A549 (cell line): ENCODE measurements around the gene KRT8. TPM values are rescaled to one million over a fixed set of nuclear protein-coding genes. Genes with fewer than 3 reads are reported as not detected.

Experiments used
- CBX2 ChIP-seq: fragments of 200-600 bp; sonication (generic); IDR thresholded peaks from 2 replicates; pipeline ENCODE4 v1.6.1; 2016; ENCODE audit warnings: low read depth, mild to moderate bottlenecking, borderline replicate concordance
- CBX8 ChIP-seq: fragments of 200-600 bp; sonication (generic); IDR thresholded peaks from 2 replicates; pipeline ENCODE4 v1.6.1; 2016
- CEBPB ChIP-seq, 2 experiments: fragments of >200 bp in 1 of 2; sonication (Bioruptor Twin) in 1 of 2; formaldehyde crosslinking in 1 of 2; IDR thresholded peaks; 2 replicates each; pipeline ENCODE4 v1.6.1; 2012 to 2016
- CHD2 ChIP-seq: fragments of 150-350 bp; IDR thresholded peaks from 2 replicates; pipeline ENCODE4 v1.6.1; 2014; ENCODE audit warnings: low read length; ENCODE audit not compliant: partially characterized antibody
- CHD4 ChIP-seq: fragments of 200-600 bp; sonication (generic); IDR thresholded peaks from 2 replicates; pipeline ENCODE4 v1.6.1; 2016; ENCODE audit warnings: antibody characterized with exemption, mild to moderate bottlenecking, borderline replicate concordance
- E2F6 ChIP-seq: IDR thresholded peaks from 2 replicates; pipeline ENCODE4 v1.6.1; 2012; ENCODE audit warnings: low read depth, borderline replicate concordance
- EHF ChIP-seq: fragments of 250-450 bp; sonication (Bioruptor Pico); IDR thresholded peaks from 2 replicates; pipeline ENCODE4 v1.5.0; 2020; ENCODE audit warnings: mild to moderate bottlenecking
- EHMT2 ChIP-seq: fragments of 200-600 bp; sonication (generic); IDR thresholded peaks from 2 replicates; pipeline ENCODE4 v1.6.1; 2016; ENCODE audit warnings: antibody characterized with exemption, low read depth, mild to moderate bottlenecking, moderate library complexity
- FOSB ChIP-seq: fragments of 250-450 bp; sonication (Bioruptor Pico); IDR thresholded peaks from 2 replicates; pipeline ENCODE4 v1.5.0; 2020; ENCODE audit warnings: mild to moderate bottlenecking, moderate library complexity
- FOSL2 ChIP-seq, 2 experiments: fragments of 450-650 bp in 1 of 2; fragments of >200 bp in 1 of 2; sonication (Bioruptor Twin) in 1 of 2; formaldehyde crosslinking; IDR thresholded peaks; 2 replicates each; pipeline versions ENCODE4 v1.5.0 to v1.6.1; 2016 to 2020; ENCODE audit warnings: mild to moderate bottlenecking in 1 of 2, moderate library complexity in 1 of 2
- FOXS1 ChIP-seq: fragments of 250-450 bp; sonication (Bioruptor Pico); IDR thresholded peaks from 2 replicates; pipeline ENCODE4 v1.5.0; 2020; ENCODE audit warnings: mild to moderate bottlenecking, moderate library complexity
- GATA3 ChIP-seq: IDR thresholded peaks from 2 replicates; pipeline ENCODE4 v1.6.1; 2012; ENCODE audit warnings: borderline replicate concordance
- HDAC2 ChIP-seq: fragments of 200-600 bp; sonication (generic); IDR thresholded peaks from 2 replicates; pipeline ENCODE4 v1.6.1; 2016
- HES2 ChIP-seq: fragments of >200 bp; sonication (Bioruptor Twin); formaldehyde crosslinking; IDR thresholded peaks from 2 replicates; pipeline ENCODE4 v1.6.1; 2016
- HEYL ChIP-seq: fragments of 250-450 bp; sonication (Bioruptor Pico); IDR thresholded peaks from 2 replicates; pipeline ENCODE4 v1.8.0; 2021; ENCODE audit warnings: mild to moderate bottlenecking, moderate library complexity
- HOXA7 ChIP-seq: fragments of 250-450 bp; sonication (Bioruptor Pico); IDR thresholded peaks from 2 replicates; pipeline ENCODE4 v1.5.0; 2020; ENCODE audit warnings: mild to moderate bottlenecking, moderate library complexity
- HOXB5 ChIP-seq: fragments of 250-450 bp; sonication (Bioruptor Pico); IDR thresholded peaks from 2 replicates; pipeline ENCODE4 v1.5.0; 2020; ENCODE audit warnings: mild to moderate bottlenecking, moderate library complexity
- JUNB ChIP-seq: fragments of >200 bp; sonication (Bioruptor Twin); formaldehyde crosslinking; IDR thresholded peaks from 2 replicates; pipeline ENCODE4 v1.6.1; 2016
- KDM5A ChIP-seq: fragments of 200-600 bp; sonication (generic); IDR thresholded peaks from 2 replicates; pipeline ENCODE4 v1.6.1; 2016; ENCODE audit warnings: antibody characterized with exemption, mild to moderate bottlenecking
- MAFK ChIP-seq: fragments of 450-650 bp; IDR thresholded peaks from 2 replicates; pipeline ENCODE4 v1.6.1; 2014; ENCODE audit not compliant: partially characterized antibody
- MAZ ChIP-seq: fragments of 150-350 bp; IDR thresholded peaks from 2 replicates; pipeline ENCODE4 v1.6.1; 2014; ENCODE audit warnings: antibody characterized with exemption, low read depth, low read length, borderline replicate concordance
- NPAS2 ChIP-seq: fragments of 250-450 bp; sonication (Bioruptor Pico); IDR thresholded peaks from 2 replicates; pipeline ENCODE4 v1.8.0; 2022; ENCODE audit warnings: mild to moderate bottlenecking, moderate library complexity, borderline replicate concordance
- NR3C1 ChIP-seq: fragments of >200 bp; sonication (Bioruptor Twin); formaldehyde crosslinking; IDR thresholded peaks from 3 replicates; pipeline ENCODE4 v1.6.1; 2017
- PHF8 ChIP-seq: fragments of 200-600 bp; sonication (generic); IDR thresholded peaks from 2 replicates; pipeline ENCODE4 v1.6.1; 2016; ENCODE audit warnings: low read depth, mild to moderate bottlenecking, antibody characterized with exemption, moderate library complexity, borderline replicate concordance
- POLR2AphosphoS2 ChIP-seq: conservative IDR thresholded peaks from 2 replicates; pipeline ENCODE4 v1.6.1; 2012; ENCODE audit warnings: low read length, improper control_type of control experiment, inconsistent platforms
- RAD21 ChIP-seq, 2 experiments: fragments of >200 bp in 1 of 2; sonication (Bioruptor Twin) in 1 of 2; formaldehyde crosslinking in 1 of 2; IDR thresholded peaks in 1 of 2; conservative IDR thresholded peaks in 1 of 2; 2 replicates in 1 of 2; 3 replicates in 1 of 2; pipeline ENCODE4 v1.6.1; 2012 to 2018; ENCODE audit warnings: inconsistent platforms in 1 of 2
- RCOR1 ChIP-seq: fragments of 150-350 bp; IDR thresholded peaks from 2 replicates; pipeline ENCODE4 v1.6.1; 2014; ENCODE audit warnings: antibody characterized with exemption, low read length, low read depth
- RFX5 ChIP-seq: fragments of 450-650 bp; IDR thresholded peaks from 2 replicates; pipeline ENCODE4 v1.7.1; 2014; ENCODE audit warnings: antibody characterized with exemption, mild to moderate bottlenecking, moderate library complexity
- SMC3 ChIP-seq: fragments of >200 bp; sonication (Bioruptor Twin); formaldehyde crosslinking; IDR thresholded peaks from 3 replicates; pipeline ENCODE4 v1.6.1; 2018; ENCODE audit warnings: inconsistent platforms
- TP53 ChIP-seq: fragments of 250-450 bp; sonication (Bioruptor Pico); IDR thresholded peaks from 2 replicates; pipeline ENCODE4 v1.5.0; 2021; ENCODE audit warnings: mild to moderate bottlenecking, moderate library complexity
- ZC3H11A ChIP-seq: fragments of 450-650 bp; IDR thresholded peaks from 2 replicates; pipeline ENCODE4 v1.6.1; 2014; ENCODE audit warnings: antibody characterized with exemption, mild to moderate bottlenecking
- ZSCAN20 ChIP-seq: fragments of 250-450 bp; sonication (Bioruptor Pico); IDR thresholded peaks from 2 replicates; pipeline ENCODE4 v1.8.0; 2022; ENCODE audit warnings: mild to moderate bottlenecking, moderate library complexity
- polyA plus RNA-seq, 4 experiments: library from polyadenylated mRNA; depleted of rRNA in 3 of 4; stranded (reverse); fragments of >200 nt; fragmentation: RNase III in 1 of 4; extraction: RNeasy Plus Mini Kit Qiagen cat#74134 plus additional on column Dnase treatment in 1 of 4; gene quantifications; 2 replicates in 3 of 4; 3 replicates in 1 of 4; pipeline ENCODE4 v1.2.3, GENCODE V29; 2011 to 2017
- TF ChIP-seq, protein P1 (sequence below): fragments of 200-600 bp; sonication (generic); IDR thresholded peaks from 2 replicates; pipeline ENCODE4 v1.6.1; 2016; ENCODE audit warnings: antibody characterized with exemption, mild to moderate bottlenecking, moderate library complexity
- TF ChIP-seq, protein P2 (sequence below): IDR thresholded peaks from 2 replicates; pipeline ENCODE4 v1.6.1; 2012
- TF ChIP-seq, protein P3 (sequence below): fragments of 150-350 bp; IDR thresholded peaks from 2 replicates; pipeline ENCODE4 v1.6.1; 2014; ENCODE audit warnings: low read depth, mild to moderate bottlenecking, low read length
- TF ChIP-seq, protein P4 (sequence below): fragments of >200 bp; sonication (Bioruptor Twin); formaldehyde crosslinking; IDR thresholded peaks from 3 replicates; pipeline ENCODE4 v1.6.1; 2016

KRT8 gene
- polyA plus RNA-seq, 2 of the 4 experiments (the other 2 are of a cell fraction): 2,250 to 3,633 TPM

DNA sequence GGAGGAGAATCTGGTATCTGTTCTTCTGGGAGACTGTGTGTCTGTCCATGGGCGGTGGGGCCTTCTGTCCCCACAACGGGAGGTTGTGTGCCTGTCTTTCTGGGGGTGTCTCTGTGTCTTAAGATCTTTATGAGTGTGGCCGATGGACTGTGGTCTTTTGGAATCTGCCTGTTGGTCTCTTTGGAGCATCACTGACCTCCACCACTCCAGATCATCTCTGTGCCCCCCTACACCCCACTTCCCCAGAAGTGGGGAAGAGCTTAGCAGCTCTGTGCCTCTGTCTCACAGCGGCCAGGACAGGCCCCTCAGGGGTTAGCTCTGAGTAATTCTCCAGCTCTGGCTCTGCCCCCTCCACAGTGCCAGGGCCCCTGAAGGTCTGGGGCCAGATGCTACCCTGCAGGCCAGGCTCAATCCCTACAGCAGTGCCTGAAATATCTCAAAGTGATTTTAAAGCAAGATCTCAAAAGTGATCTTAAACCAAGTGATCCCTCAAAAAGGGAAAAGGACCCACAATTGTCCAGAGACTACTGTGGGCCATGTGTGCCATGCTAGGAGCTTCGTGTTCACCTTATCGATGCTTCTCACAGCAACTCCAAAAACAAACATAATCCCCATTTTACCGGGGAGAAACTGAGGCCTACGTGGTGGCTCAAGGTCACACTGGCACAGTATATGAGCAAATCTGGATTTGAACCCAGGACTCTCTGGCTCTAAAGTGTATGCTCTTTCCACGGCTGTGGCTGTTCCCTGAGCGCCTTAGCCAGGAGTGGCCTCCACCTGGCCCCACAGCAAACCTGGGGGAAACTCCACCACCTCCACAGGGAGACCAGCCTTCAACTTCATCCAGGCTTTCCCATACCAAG is 30.1 kb downstream of the KRT8 start (continued):
- TF ChIP-seq, protein P1, sequence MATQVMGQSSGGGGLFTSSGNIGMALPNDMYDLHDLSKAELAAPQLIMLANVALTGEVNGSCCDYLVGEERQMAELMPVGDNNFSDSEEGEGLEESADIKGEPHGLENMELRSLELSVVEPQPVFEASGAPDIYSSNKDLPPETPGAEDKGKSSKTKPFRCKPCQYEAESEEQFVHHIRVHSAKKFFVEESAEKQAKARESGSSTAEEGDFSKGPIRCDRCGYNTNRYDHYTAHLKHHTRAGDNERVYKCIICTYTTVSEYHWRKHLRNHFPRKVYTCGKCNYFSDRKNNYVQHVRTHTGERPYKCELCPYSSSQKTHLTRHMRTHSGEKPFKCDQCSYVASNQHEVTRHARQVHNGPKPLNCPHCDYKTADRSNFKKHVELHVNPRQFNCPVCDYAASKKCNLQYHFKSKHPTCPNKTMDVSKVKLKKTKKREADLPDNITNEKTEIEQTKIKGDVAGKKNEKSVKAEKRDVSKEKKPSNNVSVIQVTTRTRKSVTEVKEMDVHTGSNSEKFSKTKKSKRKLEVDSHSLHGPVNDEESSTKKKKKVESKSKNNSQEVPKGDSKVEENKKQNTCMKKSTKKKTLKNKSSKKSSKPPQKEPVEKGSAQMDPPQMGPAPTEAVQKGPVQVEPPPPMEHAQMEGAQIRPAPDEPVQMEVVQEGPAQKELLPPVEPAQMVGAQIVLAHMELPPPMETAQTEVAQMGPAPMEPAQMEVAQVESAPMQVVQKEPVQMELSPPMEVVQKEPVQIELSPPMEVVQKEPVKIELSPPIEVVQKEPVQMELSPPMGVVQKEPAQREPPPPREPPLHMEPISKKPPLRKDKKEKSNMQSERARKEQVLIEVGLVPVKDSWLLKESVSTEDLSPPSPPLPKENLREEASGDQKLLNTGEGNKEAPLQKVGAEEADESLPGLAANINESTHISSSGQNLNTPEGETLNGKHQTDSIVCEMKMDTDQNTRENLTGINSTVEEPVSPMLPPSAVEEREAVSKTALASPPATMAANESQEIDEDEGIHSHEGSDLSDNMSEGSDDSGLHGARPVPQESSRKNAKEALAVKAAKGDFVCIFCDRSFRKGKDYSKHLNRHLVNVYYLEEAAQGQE: no peak
- no peak for TF ChIP-seq CBX2
- no peak for TF ChIP-seq CBX8
- TF ChIP-seq CHD2: no peak
- no peak for TF ChIP-seq SMC3
- TF ChIP-seq FOSB (CRISPR knock-in tag): peak; percentile 56
- TF ChIP-seq HOXA7 (CRISPR knock-in tag): peak; percentile 73; the same call in 1 of the 2 replicates
- TF ChIP-seq HDAC2: no peak
- TF ChIP-seq, protein P2, sequence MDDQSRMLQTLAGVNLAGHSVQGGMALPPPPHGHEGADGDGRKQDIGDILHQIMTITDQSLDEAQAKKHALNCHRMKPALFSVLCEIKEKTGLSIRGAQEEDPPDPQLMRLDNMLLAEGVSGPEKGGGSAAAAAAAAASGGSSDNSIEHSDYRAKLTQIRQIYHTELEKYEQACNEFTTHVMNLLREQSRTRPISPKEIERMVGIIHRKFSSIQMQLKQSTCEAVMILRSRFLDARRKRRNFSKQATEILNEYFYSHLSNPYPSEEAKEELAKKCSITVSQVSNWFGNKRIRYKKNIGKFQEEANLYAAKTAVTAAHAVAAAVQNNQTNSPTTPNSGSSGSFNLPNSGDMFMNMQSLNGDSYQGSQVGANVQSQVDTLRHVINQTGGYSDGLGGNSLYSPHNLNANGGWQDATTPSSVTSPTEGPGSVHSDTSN: no peak
- no peak for TF ChIP-seq RAD21 (conservative IDR thresholded peaks at IDR 0.05 in 1 of 2, IDR thresholded peaks at IDR 0.05 in 1 of 2)
- no peak for TF ChIP-seq RCOR1
- no peak for TF ChIP-seq ZC3H11A
- peak; percentile 87 for TF ChIP-seq HEYL (CRISPR knock-in tag)
- TF ChIP-seq, protein P3, sequence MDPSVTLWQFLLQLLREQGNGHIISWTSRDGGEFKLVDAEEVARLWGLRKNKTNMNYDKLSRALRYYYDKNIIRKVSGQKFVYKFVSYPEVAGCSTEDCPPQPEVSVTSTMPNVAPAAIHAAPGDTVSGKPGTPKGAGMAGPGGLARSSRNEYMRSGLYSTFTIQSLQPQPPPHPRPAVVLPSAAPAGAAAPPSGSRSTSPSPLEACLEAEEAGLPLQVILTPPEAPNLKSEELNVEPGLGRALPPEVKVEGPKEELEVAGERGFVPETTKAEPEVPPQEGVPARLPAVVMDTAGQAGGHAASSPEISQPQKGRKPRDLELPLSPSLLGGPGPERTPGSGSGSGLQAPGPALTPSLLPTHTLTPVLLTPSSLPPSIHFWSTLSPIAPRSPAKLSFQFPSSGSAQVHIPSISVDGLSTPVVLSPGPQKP: no peak
- TF ChIP-seq MAZ: no peak
- TF ChIP-seq CEBPB (IDR thresholded peaks at IDR 0.05): no peak
- TF ChIP-seq FOXS1 (CRISPR knock-in tag): peak; percentile 43
- no peak for TF ChIP-seq RFX5
- TF ChIP-seq NR3C1: no peak
- TF ChIP-seq, protein P4, sequence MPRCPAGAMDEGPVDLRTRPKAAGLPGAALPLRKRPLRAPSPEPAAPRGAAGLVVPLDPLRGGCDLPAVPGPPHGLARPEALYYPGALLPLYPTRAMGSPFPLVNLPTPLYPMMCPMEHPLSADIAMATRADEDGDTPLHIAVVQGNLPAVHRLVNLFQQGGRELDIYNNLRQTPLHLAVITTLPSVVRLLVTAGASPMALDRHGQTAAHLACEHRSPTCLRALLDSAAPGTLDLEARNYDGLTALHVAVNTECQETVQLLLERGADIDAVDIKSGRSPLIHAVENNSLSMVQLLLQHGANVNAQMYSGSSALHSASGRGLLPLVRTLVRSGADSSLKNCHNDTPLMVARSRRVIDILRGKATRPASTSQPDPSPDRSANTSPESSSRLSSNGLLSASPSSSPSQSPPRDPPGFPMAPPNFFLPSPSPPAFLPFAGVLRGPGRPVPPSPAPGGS: no peak
- no peak for TF ChIP-seq MAFK
- no peak for TF ChIP-seq HES2
- no peak for TF ChIP-seq CHD4
- 0 out of 2 replicates have a peak, but pooled peaks have one; percentile 16 for TF ChIP-seq NPAS2 (CRISPR knock-in tag)
- no peak for TF ChIP-seq GATA3
- TF ChIP-seq EHF: peak; percentile 76
- TF ChIP-seq E2F6: no peak
- TF ChIP-seq KDM5A: no peak
- TF ChIP-seq FOSL2 (IDR thresholded peaks at IDR 0.05): no peak
- TF ChIP-seq FOSL2 (CRISPR knock-in tag; IDR thresholded peaks at IDR 0.05): no peak
- peak; percentile 93 for TF ChIP-seq ZSCAN20 (CRISPR knock-in tag)
- TF ChIP-seq POLR2AphosphoS2: no peak
- no peak for TF ChIP-seq JUNB
- peak; percentile 80 for TF ChIP-seq TP53 (CRISPR knock-in tag)
- peak; percentile 35; the same call in 1 of the 2 replicates for TF ChIP-seq HOXB5 (CRISPR knock-in tag)
- TF ChIP-seq PHF8: no peak
- TF ChIP-seq EHMT2: no peak
